Transverse colon (tissue), 4 donors: ENCODE results near the gene PAFAH2. TPM values are rescaled to one million over a fixed set of nuclear protein-coding genes. Genes with fewer than 3 reads are reported as not detected.

Source experiments
- DNase-seq: peaks from one replicate; pipeline ENCODE4 v3.0.0-alpha.2; 2019
- H3K27ac ChIP-seq, 4 donors: fragments of 200-600 bp; sonication (generic); 2 replicates each; pipeline ENCODE4 v1.5.1; 2016 to 2018; ENCODE audit warnings: inconsistent platforms in 4 of 4
- H3K27me3 ChIP-seq: fragments of 200-600 bp; sonication (generic); 2 replicates; pipeline ENCODE4 v1.5.1; 2017; ENCODE audit warnings: inconsistent platforms
- H3K36me3 ChIP-seq, 4 donors: fragments of 200-600 bp; sonication (generic); 2 replicates each; pipeline ENCODE4 v1.5.1; 2017 to 2019; ENCODE audit warnings: inconsistent platforms in 4 of 4
- H3K4me1 ChIP-seq, 4 donors: fragments of 200-600 bp; sonication (generic); 2 replicates each; pipeline ENCODE4 v1.5.1; 2017 to 2020; ENCODE audit warnings: inconsistent platforms in 4 of 4
- H3K4me3 ChIP-seq, 4 donors: fragments of 200-600 bp; sonication (generic); 1 replicate in 1 of 4; 2 replicates in 3 of 4; pipeline versions ENCODE4 v1.5.1 to v1.6.1; 2017 to 2019; ENCODE audit warnings: inconsistent platforms in 4 of 4
- H3K9me3 ChIP-seq, 2 donors: fragments of 200-600 bp; sonication (generic); 2 replicates each; pipeline ENCODE4 v1.5.1; 2017 to 2019; ENCODE audit warnings: inconsistent platforms in 2 of 2
- EP300 ChIP-seq: sonication (generic); formaldehyde crosslinking; IDR thresholded peaks from one replicate; pipeline ENCODE4 v1.6.1; 2017; ENCODE audit warnings: antibody characterized with exemption, low read depth
- POLR2A ChIP-seq: fragments of 450-650 bp; IDR thresholded peaks from one replicate; pipeline ENCODE4 v1.6.1; 2016; ENCODE audit warnings: antibody characterized with exemption, mild to moderate bottlenecking, moderate library complexity
- POLR2AphosphoS5 ChIP-seq, 3 donors: sonication (generic); formaldehyde crosslinking; IDR thresholded peaks; one replicate each; pipeline ENCODE4 v1.6.1; 2016; ENCODE audit warnings: antibody characterized with exemption in 3 of 3
- WGBS, 2 donors: methylation state at CpG; one replicate each; pipeline ENCODE4 v1.1.5; 2018; ENCODE audit warnings: low coverage in 1 of 2; 5-methylcytosine and 5-hydroxymethylcytosine counted together
- in situ Hi-C, 4 donors: fragments of 200-750 bp; cut with MboI; loops; one replicate each; pipeline versions ENCODE4 v1.15.0 to v1.15.1; 2017; ENCODE audit warnings: low sequenced_read_pairs in 3 of 4, low pct_ligation_motif_present in 1 of 4, low pct_unique_long_range_greater_than_20kb in 1 of 4
- intact Hi-C: fragments of 100-400 bp; cut with DNase I; formaldehyde crosslinking; loops from one replicate; pipeline ENCODE4 v1.15.1; 2023; ENCODE audit warnings: low total_unique reads
- total RNA-seq, 4 donors: library from RNA; depleted of rRNA; stranded (reverse); fragments of >200 nt; gene quantifications; one replicate each; pipeline ENCODE4 v1.1.0, GENCODE V29; 2016
- TF ChIP-seq, protein P1 (sequence below), 5 experiments: fragments of 200-600 bp in 3 of 5; fragments of 450-650 bp in 2 of 5; sonication (generic) in 3 of 5; IDR thresholded peaks; 1 replicate in 2 of 5; 2 replicates in 3 of 5; pipeline ENCODE4 v1.5.1; 2016 to 2017; ENCODE audit warnings: antibody characterized with exemption in 5 of 5, inconsistent platforms in 3 of 5, mild to moderate bottlenecking in 2 of 5, moderate library complexity in 1 of 5

Gene PAFAH2
- total RNA-seq, 4 donors from 2014 or later, result 23.1 to 60.1 (median 38.8) TPM

DNA sequence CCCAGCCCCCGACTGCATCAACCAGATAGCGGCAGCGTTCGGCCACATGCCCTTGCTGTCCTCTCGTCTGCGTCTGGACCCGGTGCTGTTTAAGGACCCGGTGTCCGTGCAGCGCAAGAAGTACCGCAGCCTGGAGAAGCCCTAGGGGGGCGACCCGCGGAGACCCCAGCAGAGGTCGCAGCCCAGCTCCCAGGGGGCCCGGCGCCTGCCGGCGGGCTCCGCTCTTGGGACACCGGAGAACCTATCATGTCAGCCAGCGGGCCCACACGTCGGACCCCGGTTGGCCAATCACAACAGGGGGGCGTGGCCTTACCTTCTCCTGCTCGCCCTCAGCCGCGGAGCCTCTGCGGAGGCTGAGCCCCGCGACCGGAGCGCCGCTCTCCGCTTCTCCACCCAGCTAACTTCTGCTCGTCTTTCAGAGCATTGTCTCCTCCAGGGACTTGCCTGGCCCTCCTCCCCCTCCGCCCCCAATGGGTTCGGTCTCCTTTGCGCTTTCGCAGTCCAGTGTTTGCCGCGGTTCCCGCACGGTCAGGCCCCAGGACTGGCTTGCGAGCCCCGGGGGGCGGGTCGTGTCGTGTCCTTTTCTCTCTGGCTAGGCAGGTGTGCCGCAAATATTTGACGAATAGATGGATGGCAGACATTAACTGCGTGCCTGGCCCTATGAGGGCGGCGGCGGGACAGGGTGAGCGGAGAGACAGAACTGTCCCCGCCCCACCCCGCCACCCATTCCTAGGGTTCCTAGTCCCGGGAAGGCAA, 37.5 kb upstream of the PAFAH2 start:
- TF ChIP-seq POLR2A (peak; percentile 75), EP300 (no peak), POLR2AphosphoS5 (IDR thresholded peaks at IDR 0.05) (peak; percentile 63 to 85 (median 71))
- TF ChIP-seq, protein P1, sequence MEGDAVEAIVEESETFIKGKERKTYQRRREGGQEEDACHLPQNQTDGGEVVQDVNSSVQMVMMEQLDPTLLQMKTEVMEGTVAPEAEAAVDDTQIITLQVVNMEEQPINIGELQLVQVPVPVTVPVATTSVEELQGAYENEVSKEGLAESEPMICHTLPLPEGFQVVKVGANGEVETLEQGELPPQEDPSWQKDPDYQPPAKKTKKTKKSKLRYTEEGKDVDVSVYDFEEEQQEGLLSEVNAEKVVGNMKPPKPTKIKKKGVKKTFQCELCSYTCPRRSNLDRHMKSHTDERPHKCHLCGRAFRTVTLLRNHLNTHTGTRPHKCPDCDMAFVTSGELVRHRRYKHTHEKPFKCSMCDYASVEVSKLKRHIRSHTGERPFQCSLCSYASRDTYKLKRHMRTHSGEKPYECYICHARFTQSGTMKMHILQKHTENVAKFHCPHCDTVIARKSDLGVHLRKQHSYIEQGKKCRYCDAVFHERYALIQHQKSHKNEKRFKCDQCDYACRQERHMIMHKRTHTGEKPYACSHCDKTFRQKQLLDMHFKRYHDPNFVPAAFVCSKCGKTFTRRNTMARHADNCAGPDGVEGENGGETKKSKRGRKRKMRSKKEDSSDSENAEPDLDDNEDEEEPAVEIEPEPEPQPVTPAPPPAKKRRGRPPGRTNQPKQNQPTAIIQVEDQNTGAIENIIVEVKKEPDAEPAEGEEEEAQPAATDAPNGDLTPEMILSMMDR (IDR thresholded peaks at IDR 0.05), result no peak
- in situ Hi-C loops, result loop anchor here in 3 of 4 donors (25.0 kb wide), 2 partner anchors 102 to 127 kb away; partner anchors contain the start of genes C1orf232 (in 2 of the 3), FAM110D (in 2 of the 3), ZNF593 (in 2 of the 3) and ZNF593OS (in 2 of the 3)
- peak overlapping the region; percentile 47 to 86 (median 58) for H3K4me3 ChIP-seq
- peak overlapping the region; percentile 80 to 87 (median 86) for H3K27ac ChIP-seq
- H3K27me3 ChIP-seq, result peaks cover 6% of the 10 kb centered on the region
- no peaks in the 10 kb centered on the region for H3K9me3 ChIP-seq
- intact Hi-C loops, result loop anchor here (10.0 kb wide), 1 partner anchor 109 kb away; no protein-coding TSS in a partner anchor
- peak; percentile 96 for DNase-seq
- WGBS, 2 donors, result 0% methylated on average over 38 of the region's 60 CpGs; no CpG with 5 or more reads in 1 of the 2 donors
- H3K4me1 ChIP-seq, result peaks cover 3 to 15% (median 10%) of the 10 kb centered on the region in 4 donors
- H3K36me3 ChIP-seq, result no peaks in the 10 kb centered on the region

DNA sequence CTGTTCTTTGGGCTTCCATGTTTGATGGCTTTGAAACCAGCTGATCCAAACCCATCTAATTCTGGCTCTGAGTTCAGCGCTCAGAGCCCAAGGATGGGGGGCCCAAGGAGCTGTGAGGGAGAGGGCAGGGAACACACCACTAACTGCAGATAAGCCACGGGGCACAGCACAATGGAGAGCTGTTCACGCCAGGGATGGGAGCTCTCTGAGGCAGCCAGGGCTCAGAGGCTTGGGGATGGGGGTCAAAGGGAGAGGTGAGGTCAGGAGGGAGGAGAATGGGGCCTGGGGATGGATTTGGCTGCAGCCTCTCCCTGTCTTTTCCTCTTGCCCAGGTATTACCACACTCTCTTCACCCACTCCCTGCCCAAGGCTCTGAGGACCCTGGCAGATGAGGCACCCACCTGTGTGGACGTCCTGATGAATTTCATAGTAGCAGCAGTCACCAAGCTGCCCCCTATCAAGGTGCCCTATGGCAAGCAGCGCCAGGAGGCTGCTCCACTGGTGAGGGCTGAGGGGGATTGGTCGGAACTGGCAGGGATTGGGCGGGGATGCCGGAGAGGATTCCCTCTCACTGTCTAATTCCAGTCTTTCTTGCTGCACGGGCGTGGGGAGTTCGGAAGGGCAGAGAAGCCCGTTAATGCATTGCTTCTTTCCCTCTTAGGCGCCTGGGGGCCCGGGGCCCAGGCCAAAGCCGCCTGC, 36.8 kb upstream of the PAFAH2 start:
- peaks cover 6% of the 10 kb centered on the region for H3K27me3 ChIP-seq
- H3K4me3 ChIP-seq, result peak overlapping the region; percentile 3 to 86 (median 58)
- no peak for DNase-seq
- TF ChIP-seq, protein P1 (IDR thresholded peaks at IDR 0.05), result no peak
- TF ChIP-seq POLR2A (no peak), POLR2AphosphoS5 (IDR thresholded peaks at IDR 0.05) (no peak), EP300 (no peak)
- WGBS, 2 donors, result 13 to 20% methylated on average over 2 to 14 of the region's 15 CpGs
- no peaks in the 10 kb centered on the region for H3K9me3 ChIP-seq
- H3K4me1 ChIP-seq, result peaks cover 3 to 15% (median 10%) of the 10 kb centered on the region in 4 donors
- in situ Hi-C loops, result loop anchor here in 3 of 4 donors (25.0 kb wide), 2 partner anchors 103 to 128 kb away; partner anchors contain the start of genes C1orf232 (in 2 of the 3), FAM110D (in 2 of the 3), ZNF593 (in 2 of the 3) and ZNF593OS (in 2 of the 3)
- intact Hi-C loops, result loop anchor here (10.0 kb wide), 1 partner anchor 110 kb away; no protein-coding TSS in a partner anchor
- peak overlapping the region; percentile 80 to 87 (median 86) for H3K27ac ChIP-seq
- no peaks in the 10 kb centered on the region for H3K36me3 ChIP-seq

DNA sequence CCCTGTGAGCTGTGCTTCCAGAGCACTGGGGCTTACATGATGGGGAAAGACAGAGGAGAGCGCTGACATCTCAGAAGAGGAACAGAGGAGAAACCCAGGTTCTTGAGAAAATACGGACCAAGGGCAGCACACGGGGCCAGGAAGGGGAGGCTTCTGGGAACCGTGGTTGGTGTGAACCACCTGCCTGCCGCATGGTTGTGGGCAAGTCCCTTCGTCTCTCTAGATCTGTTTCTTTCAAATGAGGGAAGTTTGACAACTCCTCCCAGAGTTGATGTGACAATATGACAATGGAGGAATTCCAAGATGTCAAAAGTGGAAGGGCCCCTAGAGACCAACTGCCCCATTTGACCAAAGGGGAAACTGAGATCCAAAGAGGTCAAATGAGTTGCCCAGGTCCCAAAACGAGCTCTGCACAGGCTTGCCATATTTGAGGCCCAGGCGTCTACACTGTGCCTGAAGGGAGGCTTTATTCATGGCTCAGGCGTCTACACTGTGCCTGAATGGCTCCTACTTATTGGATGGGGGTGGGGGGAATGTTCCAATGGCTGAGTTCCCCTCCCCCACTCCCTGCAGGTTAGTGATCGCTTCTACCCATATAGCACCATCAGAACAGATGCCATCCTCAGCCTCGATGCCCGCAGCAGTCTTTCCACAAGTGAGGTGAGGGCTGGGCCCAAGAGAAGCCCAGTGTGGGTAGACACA, 34.9 kb upstream of the PAFAH2 start:
- WGBS, 2 donors, result 76 to 91% methylated on average over 3 to 12 of the region's 12 CpGs
- in situ Hi-C loops, result loop anchor here in 3 of 4 donors (25.0 kb wide), 2 partner anchors 104 to 129 kb away; partner anchors contain the start of genes C1orf232 (in 2 of the 3), FAM110D (in 2 of the 3), ZNF593 (in 2 of the 3) and ZNF593OS (in 2 of the 3)
- no peak for DNase-seq
- H3K9me3 ChIP-seq, result no peaks in the 10 kb centered on the region
- H3K27ac ChIP-seq, result no peak overlapping the region
- intact Hi-C loops, result loop anchor here (10.0 kb wide), 1 partner anchor 112 kb away; no protein-coding TSS in a partner anchor
- peaks cover 6% of the 10 kb centered on the region for H3K27me3 ChIP-seq
- H3K4me1 ChIP-seq, result peaks cover 3 to 15% (median 10%) of the 10 kb centered on the region in 4 donors
- no peaks in the 10 kb centered on the region for H3K36me3 ChIP-seq
- no peak overlapping the region for H3K4me3 ChIP-seq
- TF ChIP-seq POLR2AphosphoS5 (IDR thresholded peaks at IDR 0.05) (no peak), EP300 (no peak), POLR2A (no peak)
- TF ChIP-seq, protein P1 (IDR thresholded peaks at IDR 0.05), result no peak
